Fibroblast of villous mesenchyme (primary cell): ENCODE results near the gene PIR. TPM values are rescaled to one million over a fixed set of nuclear protein-coding genes. Genes with fewer than 3 reads are reported as not detected.

ENCODE experiments used
- DNase-seq: peaks from one replicate; pipeline ENCODE4 v3.0.0-alpha.2; 2010; ENCODE audit warnings: low read depth
- H3K4me3 ChIP-seq: 2 replicates; pipeline ENCODE4 v1.5.1; 2011; ENCODE audit warnings: low read depth, mild to moderate bottlenecking, low read length
- CTCF ChIP-seq: IDR thresholded peaks from 2 replicates; pipeline ENCODE4 v1.5.1; 2012; ENCODE audit warnings: low read depth, mild to moderate bottlenecking, low read length; ENCODE audit not compliant: insufficient read depth
- total RNA-seq: library from RNA; depleted of rRNA; stranded (reverse); fragments of >200 nt; gene quantifications from 2 replicates; pipeline ENCODE4 v1.2.3, GENCODE V29; 2012

The PIR gene
- total RNA-seq, 1 donor, result 17.7 TPM

GRCh38 chrX:15366506-15367352, 126.4 kb downstream of the PIR start:
- no peak for TF ChIP-seq CTCF

GRCh38 chrX:15359701-15360100, 133.4 kb downstream of the PIR start:
- H3K4me3 ChIP-seq, result no peak overlapping the region
- peak; percentile 10 for DNase-seq
- TF ChIP-seq CTCF, result no peak

More at GRCh38 chrX:15366506-15367352, 126.4 kb downstream of the PIR start:
- DNase-seq, result no peak
- no peak overlapping the region for H3K4me3 ChIP-seq

GRCh38 chrX:15358533-15358932, 134.6 kb downstream of the PIR start:
- no peak overlapping the region for H3K4me3 ChIP-seq
- TF ChIP-seq CTCF, result no peak

GRCh38 chrX:15356444-15356843, 136.7 kb downstream of the PIR start:
- peak; percentile 77 for DNase-seq
- no peak overlapping the region for H3K4me3 ChIP-seq
- no peak for TF ChIP-seq CTCF

More at GRCh38 chrX:15358533-15358932, 134.6 kb downstream of the PIR start:
- no peak for DNase-seq

GRCh38 chrX:15350329-15350996, 142.7 kb downstream of the PIR start:
- TF ChIP-seq CTCF, result no peak
- H3K4me3 ChIP-seq, result no peak overlapping the region
- DNase-seq, result peak; percentile 4

GRCh38 chrX:15349046-15349445, 144.1 kb downstream of the PIR start:
- DNase-seq, result peak; percentile 70
- TF ChIP-seq CTCF, result peak; percentile 51
- H3K4me3 ChIP-seq, result no peak overlapping the region
